ENCODE results near the gene PRKCI. TPM values are rescaled to one million over a fixed set of nuclear protein-coding genes. Genes with fewer than 3 reads are reported as not detected.

Gene PRKCI
- total RNA-seq, 1 experiment from 2014 or later = 43.7 TPM

DNA sequence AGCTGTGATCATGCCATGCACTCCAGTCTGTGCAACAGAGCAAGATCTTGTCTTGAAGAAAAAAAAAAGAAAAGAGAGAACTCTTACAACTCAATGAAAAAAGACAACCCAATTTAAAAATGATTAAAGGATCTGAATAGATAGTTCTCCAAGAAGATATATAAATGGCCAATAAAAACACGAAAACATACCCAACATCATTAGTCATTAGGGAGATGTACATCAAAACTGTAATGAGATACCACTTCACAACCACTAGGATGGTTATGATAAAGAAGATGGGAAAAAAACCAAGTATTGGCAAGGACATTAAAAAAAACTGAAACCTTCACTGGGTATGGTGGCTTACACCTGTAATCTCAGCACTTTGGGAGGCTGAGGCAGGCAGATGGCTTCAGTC is 2.4 kb upstream of the PRKCI start:
- no TSS peak for BruUV-seq (replicated peaks)
- in situ Hi-C loops (cut with HindIII; ENCODE audit: low pct_unique_long_range_greater_than_20kb, low sequenced_read_pairs) (no loop called here), intact Hi-C loops (cut with micrococcal nuclease; ENCODE audit: unreplicated experiment) (no loop called here)
- Histone ChIP-seq H3K27ac (ENCODE audit: low read length) (no peak overlapping the region), H3K36me3 (ENCODE audit: control insufficient read depth, insufficient read depth, low read length) (no peaks in the 10 kb centered on the region), H3K4me3 (ENCODE audit: low read depth in 2 of 2, low read length in 2 of 2) (no peak overlapping the region), H3K9me3 (ENCODE audit: control insufficient read depth, insufficient read depth, low read depth, low read length) (no peaks in the 10 kb centered on the region), H3K27me3 (ENCODE audit: control insufficient read depth, insufficient read depth, low read length) (no peaks in the 10 kb centered on the region), H3K4me1 (ENCODE audit: control insufficient read depth, insufficient read depth, low read length) (no peaks in the 10 kb centered on the region; the same call in 1 of the 2 replicates)
- TF ChIP-seq SIN3A (IDR thresholded peaks at IDR 0.05; ENCODE audit: borderline replicate concordance, insufficient read depth, low read depth, low read length) (no peak), POLR2AphosphoS5 (IDR thresholded peaks at IDR 0.05; ENCODE audit: low read depth, low read length) (no peak), TCF7L2 (IDR thresholded peaks at IDR 0.05; ENCODE audit: low read depth, low read length) (no peak)
- TF ChIP-seq, protein P1, sequence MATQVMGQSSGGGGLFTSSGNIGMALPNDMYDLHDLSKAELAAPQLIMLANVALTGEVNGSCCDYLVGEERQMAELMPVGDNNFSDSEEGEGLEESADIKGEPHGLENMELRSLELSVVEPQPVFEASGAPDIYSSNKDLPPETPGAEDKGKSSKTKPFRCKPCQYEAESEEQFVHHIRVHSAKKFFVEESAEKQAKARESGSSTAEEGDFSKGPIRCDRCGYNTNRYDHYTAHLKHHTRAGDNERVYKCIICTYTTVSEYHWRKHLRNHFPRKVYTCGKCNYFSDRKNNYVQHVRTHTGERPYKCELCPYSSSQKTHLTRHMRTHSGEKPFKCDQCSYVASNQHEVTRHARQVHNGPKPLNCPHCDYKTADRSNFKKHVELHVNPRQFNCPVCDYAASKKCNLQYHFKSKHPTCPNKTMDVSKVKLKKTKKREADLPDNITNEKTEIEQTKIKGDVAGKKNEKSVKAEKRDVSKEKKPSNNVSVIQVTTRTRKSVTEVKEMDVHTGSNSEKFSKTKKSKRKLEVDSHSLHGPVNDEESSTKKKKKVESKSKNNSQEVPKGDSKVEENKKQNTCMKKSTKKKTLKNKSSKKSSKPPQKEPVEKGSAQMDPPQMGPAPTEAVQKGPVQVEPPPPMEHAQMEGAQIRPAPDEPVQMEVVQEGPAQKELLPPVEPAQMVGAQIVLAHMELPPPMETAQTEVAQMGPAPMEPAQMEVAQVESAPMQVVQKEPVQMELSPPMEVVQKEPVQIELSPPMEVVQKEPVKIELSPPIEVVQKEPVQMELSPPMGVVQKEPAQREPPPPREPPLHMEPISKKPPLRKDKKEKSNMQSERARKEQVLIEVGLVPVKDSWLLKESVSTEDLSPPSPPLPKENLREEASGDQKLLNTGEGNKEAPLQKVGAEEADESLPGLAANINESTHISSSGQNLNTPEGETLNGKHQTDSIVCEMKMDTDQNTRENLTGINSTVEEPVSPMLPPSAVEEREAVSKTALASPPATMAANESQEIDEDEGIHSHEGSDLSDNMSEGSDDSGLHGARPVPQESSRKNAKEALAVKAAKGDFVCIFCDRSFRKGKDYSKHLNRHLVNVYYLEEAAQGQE (IDR thresholded peaks at IDR 0.05; ENCODE audit: insufficient read depth in 1 of 2, low read depth in 2 of 2, low read length in 1 of 2) = no peak
- TF ChIP-seq, protein P2, sequence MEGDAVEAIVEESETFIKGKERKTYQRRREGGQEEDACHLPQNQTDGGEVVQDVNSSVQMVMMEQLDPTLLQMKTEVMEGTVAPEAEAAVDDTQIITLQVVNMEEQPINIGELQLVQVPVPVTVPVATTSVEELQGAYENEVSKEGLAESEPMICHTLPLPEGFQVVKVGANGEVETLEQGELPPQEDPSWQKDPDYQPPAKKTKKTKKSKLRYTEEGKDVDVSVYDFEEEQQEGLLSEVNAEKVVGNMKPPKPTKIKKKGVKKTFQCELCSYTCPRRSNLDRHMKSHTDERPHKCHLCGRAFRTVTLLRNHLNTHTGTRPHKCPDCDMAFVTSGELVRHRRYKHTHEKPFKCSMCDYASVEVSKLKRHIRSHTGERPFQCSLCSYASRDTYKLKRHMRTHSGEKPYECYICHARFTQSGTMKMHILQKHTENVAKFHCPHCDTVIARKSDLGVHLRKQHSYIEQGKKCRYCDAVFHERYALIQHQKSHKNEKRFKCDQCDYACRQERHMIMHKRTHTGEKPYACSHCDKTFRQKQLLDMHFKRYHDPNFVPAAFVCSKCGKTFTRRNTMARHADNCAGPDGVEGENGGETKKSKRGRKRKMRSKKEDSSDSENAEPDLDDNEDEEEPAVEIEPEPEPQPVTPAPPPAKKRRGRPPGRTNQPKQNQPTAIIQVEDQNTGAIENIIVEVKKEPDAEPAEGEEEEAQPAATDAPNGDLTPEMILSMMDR (IDR thresholded peaks at IDR 0.05) = no peak
- DNase-seq (ENCODE audit: low read depth, low spot score) (no peak), ATAC-seq (no peak)
- CTCF ChIA-PET = no interaction called here
- POLR2A ChIA-PET = no interaction called here

DNA sequence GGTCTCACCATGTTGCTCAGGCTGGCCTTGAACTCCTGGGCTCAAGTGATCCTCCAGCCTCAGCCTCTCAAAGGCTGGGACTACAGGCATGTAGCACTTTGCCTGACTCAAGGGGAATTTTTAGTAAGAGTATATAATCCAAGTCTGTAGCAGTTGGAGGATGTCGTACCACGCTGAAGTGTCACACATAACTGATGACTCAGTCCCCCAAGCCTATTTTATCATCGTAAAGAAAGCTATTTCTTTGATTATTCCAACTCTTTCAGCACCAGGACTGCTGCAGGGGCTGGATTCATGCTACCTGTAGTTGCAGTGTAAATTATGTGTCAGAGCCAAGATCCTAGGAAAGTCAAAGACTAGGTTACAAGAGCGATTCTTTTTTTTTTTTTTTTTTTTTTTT is 1.4 kb upstream of the PRKCI start:
- no TSS peak for BruUV-seq (replicated peaks)
- ChIA-PET POLR2A (interaction anchor here (0.7 kb wide), 1 partner anchor 195 kb away, joined by 5 read pairs; no protein-coding TSS in a partner anchor), CTCF (no interaction called here)
- intact Hi-C loops (cut with micrococcal nuclease; ENCODE audit: unreplicated experiment) = no loop called here
- no peaks in the 10 kb centered on the region; the same call in 1 of the 2 replicates for H3K4me1 ChIP-seq (ENCODE audit: control insufficient read depth, insufficient read depth, low read length)
- no peaks in the 10 kb centered on the region for H3K36me3 ChIP-seq (ENCODE audit: control insufficient read depth, insufficient read depth, low read length)
- no peak overlapping the region for H3K4me3 ChIP-seq (ENCODE audit: low read depth in 2 of 2, low read length in 2 of 2)
- H3K27ac ChIP-seq (ENCODE audit: low read length) = no peak overlapping the region
- no peak for ATAC-seq
- DNase-seq (ENCODE audit: low read depth, low spot score) = no peak
- TF ChIP-seq TCF7L2 (IDR thresholded peaks at IDR 0.05; ENCODE audit: low read depth, low read length) = no peak
- no peak for TF ChIP-seq POLR2AphosphoS5 (IDR thresholded peaks at IDR 0.05; ENCODE audit: low read depth, low read length)
- no peak for TF ChIP-seq SIN3A (IDR thresholded peaks at IDR 0.05; ENCODE audit: borderline replicate concordance, insufficient read depth, low read depth, low read length)
- no peaks in the 10 kb centered on the region for H3K9me3 ChIP-seq (ENCODE audit: control insufficient read depth, insufficient read depth, low read depth, low read length)
- no peaks in the 10 kb centered on the region for H3K27me3 ChIP-seq (ENCODE audit: control insufficient read depth, insufficient read depth, low read length)
- in situ Hi-C loops (cut with HindIII; ENCODE audit: low pct_unique_long_range_greater_than_20kb, low sequenced_read_pairs) = no loop called here
